Measurements from ENCODE around the gene RHBDL1. TPM values are rescaled to one million over a fixed set of nuclear protein-coding genes. Genes with fewer than 3 reads are reported as not detected.

RHBDL1 gene
- total RNA-seq, 1 donor from 2014 or later, result 0.88 TPM

- peaks cover 4% of the 10 kb centered on the region for H3K27me3 ChIP-seq (ENCODE audit: control insufficient read depth, insufficient read depth, low read length)
- H3K4me3 ChIP-seq (ENCODE audit: low read depth, low read length), result no peak overlapping the region
- TF ChIP-seq CTCF (IDR thresholded peaks at IDR 0.05; ENCODE audit: insufficient read depth, low read length, poor library complexity, severe bottlenecking), result no peak
- no peak for DNase-seq (ENCODE audit: low read depth)
- H3K36me3 ChIP-seq (ENCODE audit: control insufficient read depth, insufficient read depth, low read length), result peaks cover 2% of the 10 kb centered on the region
Measured at GRCh38 chr16:628321-629061, 47.0 kb upstream of the RHBDL1 start.

DNA sequence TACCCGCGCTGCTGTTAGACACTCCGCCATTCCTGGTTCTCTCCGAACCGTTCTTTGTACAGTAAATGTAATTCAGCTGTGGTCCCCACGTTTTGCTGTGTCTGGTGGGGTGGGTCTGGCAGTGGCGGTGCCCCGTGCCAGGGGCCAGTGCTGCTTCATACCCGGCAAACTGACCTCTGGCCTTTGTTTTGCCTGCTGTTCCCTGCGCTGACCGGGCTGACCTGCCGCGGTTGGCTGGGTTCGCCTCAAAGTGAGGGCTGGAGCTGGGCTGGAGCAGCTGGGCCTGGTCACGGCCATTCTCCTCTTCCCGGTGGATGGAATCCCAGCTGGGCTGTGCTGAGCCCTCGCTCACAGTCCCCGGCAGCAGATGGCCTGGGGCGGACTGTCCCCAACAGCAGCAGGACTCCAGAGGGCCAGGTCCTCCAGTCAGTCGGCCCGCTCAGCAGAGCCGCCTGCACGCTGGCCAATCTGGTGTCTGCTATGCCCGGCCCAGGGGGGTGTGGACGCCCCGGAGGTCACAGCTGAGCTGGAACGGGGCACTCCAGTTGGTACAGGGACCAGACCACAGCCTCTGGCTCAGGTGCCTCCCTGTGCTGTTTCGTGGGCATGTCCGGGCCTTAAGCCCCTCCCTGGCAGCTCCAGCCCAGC, 46.2 kb upstream of the RHBDL1 start:
- DNase-seq (ENCODE audit: low read depth), result no peak
- no peak for TF ChIP-seq CTCF (IDR thresholded peaks at IDR 0.05; ENCODE audit: insufficient read depth, low read length, poor library complexity, severe bottlenecking)
- H3K36me3 ChIP-seq (ENCODE audit: control insufficient read depth, insufficient read depth, low read length), result peaks cover 2% of the 10 kb centered on the region
- H3K27me3 ChIP-seq (ENCODE audit: control insufficient read depth, insufficient read depth, low read length), result peaks cover 4% of the 10 kb centered on the region
- no peak overlapping the region for H3K4me3 ChIP-seq (ENCODE audit: low read depth, low read length)

GRCh38 chr16:629833-630248, 45.6 kb upstream of the RHBDL1 start:
- no peak for TF ChIP-seq CTCF (IDR thresholded peaks at IDR 0.05; ENCODE audit: insufficient read depth, low read length, poor library complexity, severe bottlenecking)
- DNase-seq (ENCODE audit: low read depth), result no peak
- peaks cover 2% of the 10 kb centered on the region for H3K36me3 ChIP-seq (ENCODE audit: control insufficient read depth, insufficient read depth, low read length)

DNA sequence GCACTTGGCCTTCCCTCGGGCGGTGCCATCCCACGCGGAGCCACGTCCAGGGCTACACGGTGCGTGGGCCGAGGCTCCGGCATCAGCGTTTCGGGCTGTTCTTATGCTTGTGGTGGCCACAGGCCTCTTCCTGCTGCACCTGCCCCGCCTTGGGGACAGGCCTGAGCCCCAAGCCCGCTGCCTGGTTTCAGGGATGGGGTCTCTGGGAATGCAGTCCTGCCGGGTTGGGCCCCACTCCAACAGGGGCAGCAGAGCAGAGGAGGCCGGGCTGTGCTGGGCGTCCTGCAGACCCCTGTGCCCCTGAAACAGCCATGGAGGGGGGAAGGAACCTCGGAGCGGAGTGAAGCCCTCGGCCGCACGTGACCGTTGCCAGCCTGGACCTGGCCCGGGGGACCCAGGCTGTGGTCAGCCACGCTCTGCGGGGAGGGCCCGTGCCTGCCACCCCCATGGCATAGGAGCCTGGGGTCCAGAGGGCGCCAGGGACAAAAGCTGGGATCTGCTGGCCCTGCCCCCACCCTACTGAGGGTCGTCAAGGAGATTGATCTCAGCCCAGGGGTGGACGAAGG, 45.1 kb upstream of the RHBDL1 start:
- no peak for TF ChIP-seq CTCF (IDR thresholded peaks at IDR 0.05; ENCODE audit: insufficient read depth, low read length, poor library complexity, severe bottlenecking)
- Histone ChIP-seq H3K27me3 (ENCODE audit: control insufficient read depth, insufficient read depth, low read length) (peaks cover 4% of the 10 kb centered on the region), H3K4me3 (ENCODE audit: low read depth, low read length) (no peak overlapping the region), H3K36me3 (ENCODE audit: control insufficient read depth, insufficient read depth, low read length) (peaks cover 2% of the 10 kb centered on the region)
- DNase-seq (ENCODE audit: low read depth), result no peak

More at GRCh38 chr16:629833-630248, 45.6 kb upstream of the RHBDL1 start:
- H3K27me3 ChIP-seq (ENCODE audit: control insufficient read depth, insufficient read depth, low read length), result peaks cover 4% of the 10 kb centered on the region
- no peak overlapping the region for H3K4me3 ChIP-seq (ENCODE audit: low read depth, low read length)

GRCh38 chr16:630815-631405, 44.6 kb upstream of the RHBDL1 start, which contains the start of gene WFIKKN1:
WFIKKN1 (plus strand) TSS chr16:630985; CDS start chr16:631254, 269 bp downstream.
- Histone ChIP-seq H3K4me3 (ENCODE audit: low read depth, low read length) (no peak within 1 kb of the TSS), H3K36me3 (ENCODE audit: control insufficient read depth, insufficient read depth, low read length) (peaks cover 2% of the 10 kb centered on the region), H3K27me3 (ENCODE audit: control insufficient read depth, insufficient read depth, low read length) (peaks cover 4% of the 10 kb centered on the region)
- TF ChIP-seq CTCF (IDR thresholded peaks at IDR 0.05; ENCODE audit: insufficient read depth, low read length, poor library complexity, severe bottlenecking), result no peak
- no peak for DNase-seq (ENCODE audit: low read depth)

Measured in kidney epithelial cell (primary cell).